IMR-90 (cell line): ENCODE results near the gene KCTD10. TPM values are rescaled to one million over a fixed set of nuclear protein-coding genes. Genes with fewer than 3 reads are reported as not detected.

ENCODE experiments used
- ATAC-seq: fragments of 200-7000 bp; cut with Tn5 transposase; 2 replicates; pipeline ENCODE4 v1.9.1; 2020; ENCODE audit warnings: low read depth, mild to moderate bottlenecking, moderate library complexity
- BruUV-seq: library from RNA; stranded (reverse); fragments of 400-500 nt; replicated peaks from 2 replicates; lab custom pipeline; 2021; lab: Mats Ljungman, UMichigan
- CTCF ChIA-PET: fragments of 300-600 bp; formaldehyde crosslinking; extraction: SDS; loops from one replicate; lab custom pipeline; 2021; ENCODE audit warnings: antibody characterized with exemption; lab: Yijun Ruan, JAX
- POLR2A ChIA-PET: fragments of 300-600 bp; sonication (Branson Sonifier 250); formaldehyde crosslinking; loops from one replicate; lab custom pipeline; 2022; ENCODE audit warnings: antibody characterized with exemption; ENCODE audit not compliant: unreplicated experiment; lab: Charles Lee
- DNase-seq: peaks from one replicate; pipeline ENCODE4 v3.0.0; 2013
- H2AFZ ChIP-seq: replicated peaks from 2 replicates; pipeline ENCODE3; 2013; ENCODE audit warnings: low read length, mild to moderate bottlenecking; ENCODE audit not compliant: poor library complexity
- H2AK5ac ChIP-seq: 2 replicates; pipeline ENCODE4 v1.6.1; 2013; ENCODE audit warnings: low read depth, low read length, inconsistent platforms
- H2AK9ac ChIP-seq: replicated peaks from 2 replicates; pipeline ENCODE3; 2013; ENCODE audit warnings: mild to moderate bottlenecking, low read depth, low read length, moderate library complexity; ENCODE audit not compliant: poor library complexity
- H2BK120ac ChIP-seq: 2 replicates; pipeline ENCODE4 v1.6.1; 2013; ENCODE audit warnings: low read depth, low read length, inconsistent platforms
- H2BK15ac ChIP-seq: 3 replicates; pipeline ENCODE4 v1.6.1; 2013; ENCODE audit warnings: low read depth, low read length, inconsistent platforms
- H2BK20ac ChIP-seq: 2 replicates; pipeline ENCODE4 v1.6.1; 2013; ENCODE audit warnings: low read depth, mild to moderate bottlenecking, inconsistent platforms, low read length, moderate library complexity
- H2BK5ac ChIP-seq: 2 replicates; pipeline ENCODE4 v1.6.1; 2013; ENCODE audit warnings: mild to moderate bottlenecking, low read depth, low read length, inconsistent platforms; ENCODE audit not compliant: poor library complexity, severe bottlenecking
- H3K14ac ChIP-seq: replicated peaks from 2 replicates; pipeline ENCODE4 v1.6.1; 2013; ENCODE audit warnings: low read depth, low read length, inconsistent platforms
- H3K18ac ChIP-seq: 2 replicates; pipeline ENCODE4 v1.6.1; 2013; ENCODE audit warnings: low read depth, low read length, control low read depth
- H3K23ac ChIP-seq: 2 replicates; pipeline ENCODE4 v1.6.1; 2013; ENCODE audit warnings: low read depth, low read length, inconsistent platforms
- H3K27ac ChIP-seq: 2 replicates; pipeline ENCODE4 v1.5.1; 2013; ENCODE audit warnings: mild to moderate bottlenecking, control low read depth, low read length; ENCODE audit not compliant: insufficient read depth
- H3K27me3 ChIP-seq: 2 replicates; pipeline ENCODE4 v1.6.1; 2013; ENCODE audit warnings: low read length; ENCODE audit not compliant: control insufficient read depth, insufficient read depth
- H3K36me3 ChIP-seq: 2 replicates; pipeline ENCODE4 v1.6.1; 2013; ENCODE audit warnings: low read length, mixed read lengths; ENCODE audit not compliant: control insufficient read depth, insufficient read depth
- H3K4ac ChIP-seq: 2 replicates; pipeline ENCODE4 v1.6.1; 2013; ENCODE audit warnings: low read depth, low read length, inconsistent platforms
- H3K4me1 ChIP-seq: 2 replicates; pipeline ENCODE4 v1.6.1; 2013; ENCODE audit warnings: low read length, mixed read lengths; ENCODE audit not compliant: control insufficient read depth, insufficient read depth
- H3K4me2 ChIP-seq: 2 replicates; pipeline ENCODE4 v1.6.1; 2013; ENCODE audit warnings: low read depth, mild to moderate bottlenecking, control low read depth, low read length, moderate library complexity
- H3K4me3 ChIP-seq: 2 replicates; pipeline ENCODE4 v1.5.1; 2013; ENCODE audit warnings: low read depth, mild to moderate bottlenecking, control low read depth, low read length, moderate library complexity; ENCODE audit not compliant: insufficient read depth
- H3K56ac ChIP-seq: 2 replicates; pipeline ENCODE4 v1.6.1; 2013; ENCODE audit warnings: low read length, inconsistent platforms; ENCODE audit not compliant: insufficient read depth; ENCODE audit errors: extremely low read depth
- H3K79me1 ChIP-seq, 2 experiments: 2 replicates each; pipeline ENCODE4 v1.6.1; 2013; ENCODE audit warnings: low read length in 2 of 2, inconsistent platforms in 1 of 2, low read depth in 1 of 2
- H3K9ac ChIP-seq: 2 replicates; pipeline ENCODE4 v1.6.1; 2013; ENCODE audit warnings: low read depth, low read length, control low read depth
- H3K9me1 ChIP-seq: 2 replicates; pipeline ENCODE4 v1.6.1; 2013; ENCODE audit warnings: low read length, inconsistent platforms; ENCODE audit not compliant: insufficient read depth
- H3K9me3 ChIP-seq: 2 replicates; pipeline ENCODE4 v1.6.1; 2013; ENCODE audit warnings: low read length; ENCODE audit not compliant: control insufficient read depth, insufficient read depth
- H4K20me1 ChIP-seq: 2 replicates; pipeline ENCODE4 v1.6.1; 2013; ENCODE audit warnings: low read length, inconsistent platforms; ENCODE audit not compliant: insufficient read depth
- H4K5ac ChIP-seq: 2 replicates; pipeline ENCODE4 v1.6.1; 2013; ENCODE audit warnings: mild to moderate bottlenecking, low read depth, low read length, control low read depth
- H4K8ac ChIP-seq, 2 experiments: 2 replicates each; pipeline ENCODE4 v1.6.1; 2013; ENCODE audit warnings: low read depth in 2 of 2, low read length in 2 of 2, control low read depth in 1 of 2, inconsistent platforms in 1 of 2
- H4K91ac ChIP-seq: 2 replicates; pipeline ENCODE4 v1.6.1; 2013; ENCODE audit warnings: low read depth, low read length, inconsistent platforms; ENCODE audit not compliant: insufficient read depth
- BHLHE40 ChIP-seq: fragments of 150-350 bp; IDR thresholded peaks from 2 replicates; pipeline ENCODE4 v1.6.1; 2016; ENCODE audit warnings: mild to moderate bottlenecking, low read depth, low read length
- CEBPB ChIP-seq: IDR thresholded peaks from 2 replicates; pipeline ENCODE4 v1.6.1; 2012; ENCODE audit warnings: low read depth, low read length, improper control_type of control experiment
- CHD1 ChIP-seq: IDR thresholded peaks from 2 replicates; pipeline ENCODE4 v1.6.1; 2012; ENCODE audit warnings: low read depth, low read length, improper control_type of control experiment
- CTCF ChIP-seq: conservative IDR thresholded peaks from 2 replicates; pipeline ENCODE4 v1.5.1; 2012; ENCODE audit warnings: mild to moderate bottlenecking, low read depth, low read length, improper control_type of control experiment
- ELK1 ChIP-seq: fragments of 150-350 bp; IDR thresholded peaks from 2 replicates; pipeline ENCODE4 v1.6.1; 2016; ENCODE audit warnings: low read depth, mild to moderate bottlenecking, low read length, moderate library complexity, borderline replicate concordance
- FOS ChIP-seq: fragments of 150-350 bp; IDR thresholded peaks from 2 replicates; pipeline ENCODE4 v1.6.1; 2016; ENCODE audit warnings: low read depth, low read length
- MAFK ChIP-seq: IDR thresholded peaks from 2 replicates; pipeline ENCODE4 v1.6.1; 2012; ENCODE audit warnings: low read depth, low read length, improper control_type of control experiment
- MAZ ChIP-seq: IDR thresholded peaks from 2 replicates; pipeline ENCODE4 v1.6.1; 2012; ENCODE audit warnings: low read depth, mild to moderate bottlenecking, low read length, improper control_type of control experiment, moderate library complexity, borderline replicate concordance
- MXI1 ChIP-seq: IDR thresholded peaks from 2 replicates; pipeline ENCODE4 v1.6.1; 2012; ENCODE audit warnings: low read depth, mild to moderate bottlenecking, low read length, moderate library complexity, borderline replicate concordance
- NFE2L2 ChIP-seq: fragments of 150-350 bp; IDR thresholded peaks from 2 replicates; pipeline ENCODE4 v1.6.1; 2016; ENCODE audit warnings: low read depth, mild to moderate bottlenecking, low read length
- POLR2A ChIP-seq: IDR thresholded peaks from 2 replicates; pipeline ENCODE4 v1.6.1; 2012; ENCODE audit warnings: mild to moderate bottlenecking, low read depth, low read length
- RAD21 ChIP-seq: IDR thresholded peaks from 2 replicates; pipeline ENCODE4 v1.6.1; 2012; ENCODE audit warnings: low read length, improper control_type of control experiment
- RCOR1 ChIP-seq: IDR thresholded peaks from 2 replicates; pipeline ENCODE4 v1.6.1; 2012; ENCODE audit warnings: mild to moderate bottlenecking, low read length, improper control_type of control experiment; ENCODE audit not compliant: insufficient replicate concordance
- RFX5 ChIP-seq: IDR thresholded peaks from 2 replicates; pipeline ENCODE4 v1.8.0; 2012; ENCODE audit warnings: low read depth, mild to moderate bottlenecking, low read length, moderate library complexity
- SMC3 ChIP-seq: fragments of 150-350 bp; IDR thresholded peaks from 2 replicates; pipeline ENCODE4 v1.6.1; 2016; ENCODE audit warnings: low read depth, mild to moderate bottlenecking, antibody characterized with exemption, low read length, moderate library complexity
- WGBS, 2 experiments: methylation state at CpG; one replicate each; pipeline versions ENCODE4 v1.1.5 to v1.1.7; 2013; ENCODE audit warnings: missing lambda C conversion rate in 2 of 2; ENCODE audit not compliant: insufficient read length in 1 of 2; ENCODE audit errors: extremely low coverage in 2 of 2; 5-methylcytosine and 5-hydroxymethylcytosine counted together
- dilution Hi-C: fragments of 300-500 bp; cut with HindIII; formaldehyde crosslinking; loops from one replicate; pipeline ENCODE4 v1.14.3; 2018; ENCODE audit warnings: low sequenced_read_pairs; ENCODE audit not compliant: unreplicated experiment
- in situ Hi-C: fragments of 300-500 bp; cut with MboI; formaldehyde crosslinking; loops from 3 replicates; pipeline ENCODE4 v1.14.3; 2019; ENCODE audit warnings: low sequenced_read_pairs, inconsistent platforms, mixed read lengths
- intact Hi-C: fragments of 100-400 bp; cut with micrococcal nuclease; formaldehyde crosslinking; loops from 2 replicates; pipeline ENCODE4 v1.10.0; 2022
- polyA plus RNA-seq, 3 experiments: library from polyadenylated mRNA; depleted of rRNA; stranded (reverse); fragments of >200 nt; gene quantifications; 2 replicates each; pipeline ENCODE4 v1.2.3, GENCODE V29; 2012; ENCODE audit warnings: low replicate concordance in 1 of 3
- total RNA-seq: library from RNA; depleted of rRNA; stranded (reverse); fragments of >200 nt; gene quantifications from 2 replicates; pipeline ENCODE4 v1.2.3, GENCODE V29; 2012
- TF ChIP-seq, protein P1 (sequence below): fragments of 150-350 bp; IDR thresholded peaks from 2 replicates; pipeline ENCODE4 v1.6.1; 2017; ENCODE audit warnings: mild to moderate bottlenecking, antibody characterized with exemption, low read length, low read depth

Gene KCTD10
- total and polyA plus RNA-seq, 2 of the 4 experiments (the other 2 are of a cell fraction): 72.1 to 88.4 TPM

DNA sequence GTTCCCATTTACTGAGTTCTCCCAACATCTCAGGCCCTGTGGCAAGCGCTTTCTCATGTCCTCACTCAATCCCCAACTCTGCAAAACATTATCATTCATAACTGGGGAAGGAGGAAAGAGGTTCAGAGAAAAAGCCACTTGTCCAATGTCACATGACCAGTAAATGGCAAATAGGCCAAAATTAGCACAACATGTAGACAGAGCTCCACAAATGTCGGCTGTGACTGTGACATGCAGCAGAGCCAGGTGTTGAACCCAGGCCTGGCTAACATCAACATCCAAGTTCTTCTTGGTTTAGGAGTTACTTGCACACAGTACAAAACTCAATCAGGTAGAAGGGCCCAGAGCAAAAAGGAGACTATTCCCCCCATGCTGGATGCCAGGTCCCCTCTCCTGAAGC is 10.8 kb downstream of the KCTD10 start:
- H4K91ac ChIP-seq: no peak overlapping the region
- no peak overlapping the region for H3K18ac ChIP-seq
- H3K9me3 ChIP-seq: no peaks in the 10 kb centered on the region
- no CpG with 5 or more reads among the region's 2 CpGs for WGBS, 2 experiments
- no peak overlapping the region for H4K8ac ChIP-seq
- peaks cover 28% of the 10 kb centered on the region for H4K20me1 ChIP-seq
- no peak overlapping the region for H4K5ac ChIP-seq
- H3K27me3 ChIP-seq: no peaks in the 10 kb centered on the region
- intact Hi-C loops: no loop called here
- H3K4ac ChIP-seq: 0 out of 2 replicates have a peak overlapping the region, but pooled peaks have one; percentile 2
- H2BK120ac ChIP-seq: no peak overlapping the region
- H3K36me3 ChIP-seq: peaks cover 51% of the 10 kb centered on the region
- H3K27ac ChIP-seq: peak overlapping the region; percentile 27; the same call in 1 of the 2 replicates
- H2AK9ac ChIP-seq: no peak overlapping the region
- no peak for DNase-seq
- TF ChIP-seq, protein P1, sequence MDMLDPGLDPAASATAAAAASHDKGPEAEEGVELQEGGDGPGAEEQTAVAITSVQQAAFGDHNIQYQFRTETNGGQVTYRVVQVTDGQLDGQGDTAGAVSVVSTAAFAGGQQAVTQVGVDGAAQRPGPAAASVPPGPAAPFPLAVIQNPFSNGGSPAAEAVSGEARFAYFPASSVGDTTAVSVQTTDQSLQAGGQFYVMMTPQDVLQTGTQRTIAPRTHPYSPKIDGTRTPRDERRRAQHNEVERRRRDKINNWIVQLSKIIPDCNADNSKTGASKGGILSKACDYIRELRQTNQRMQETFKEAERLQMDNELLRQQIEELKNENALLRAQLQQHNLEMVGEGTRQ: no peak
- no peak for TF ChIP-seq RFX5
- no peak for TF ChIP-seq BHLHE40
- TF ChIP-seq MAZ: no peak
- no peak for TF ChIP-seq FOS
- TF ChIP-seq CHD1: no peak
- TF ChIP-seq RAD21: no peak
- no peak for TF ChIP-seq CTCF
- no peak for TF ChIP-seq SMC3
- TF ChIP-seq NFE2L2: no peak
- TF ChIP-seq MAFK: no peak
- TF ChIP-seq RCOR1: no peak
- TF ChIP-seq ELK1: no peak
- TF ChIP-seq CEBPB: no peak
- no peak for TF ChIP-seq MXI1
- TF ChIP-seq POLR2A: no peak
- peak overlapping the region; percentile 21; the same call in 1 of the 2 replicates for H3K23ac ChIP-seq
- H2AK5ac ChIP-seq: no peak overlapping the region
- in situ Hi-C loops: no loop called here
- H3K9ac ChIP-seq: no peak overlapping the region
- peak overlapping the region; percentile 10 for H2BK5ac ChIP-seq
- ChIA-PET POLR2A (no interaction called here), CTCF (no interaction called here)
- dilution Hi-C loops: no loop called here
- no TSS peak for BruUV-seq
- H3K4me2 ChIP-seq: no peak overlapping the region
- peaks cover 11 to 85% of the 10 kb centered on the region in 2 experiments; a peak in 3 of 4 replicates for H3K79me1 ChIP-seq
- no peak overlapping the region for H3K4me3 ChIP-seq
- H3K14ac ChIP-seq: no peak overlapping the region
- H3K4me1 ChIP-seq: peaks cover 27% of the 10 kb centered on the region
- H2AFZ ChIP-seq: no peak overlapping the region
- no peak overlapping the region for H2BK20ac ChIP-seq
- no peak for ATAC-seq
- H3K56ac ChIP-seq: no peak overlapping the region
- H3K9me1 ChIP-seq: peaks cover 47% of the 10 kb centered on the region
- no peak overlapping the region for H2BK15ac ChIP-seq
